Keratinocyte (primary cell): ENCODE results near the gene ANKRD28. TPM values are rescaled to one million over a fixed set of nuclear protein-coding genes. Genes with fewer than 3 reads are reported as not detected.

Experiments used
- DNase-seq: peaks from one replicate; pipeline ENCODE4 v3.0.0-alpha.2; 2011; ENCODE audit warnings: low read depth, missing footprints, low spot score
- FAIRE-seq: peaks from 2 replicates; lab custom pipeline; 2011; peaks lifted over from hg19 to GRCh38; lab: Jason Lieb, UNC
- H2AFZ ChIP-seq: 2 replicates; pipeline ENCODE4 v1.6.0; 2012; ENCODE audit warnings: low read length, control low read depth, inconsistent platforms; ENCODE audit not compliant: control insufficient read depth
- H3K27ac ChIP-seq: 2 replicates; pipeline ENCODE4 v1.5.1; 2011; ENCODE audit warnings: low read length; ENCODE audit not compliant: control insufficient read depth, insufficient read depth
- H3K27me3 ChIP-seq: 3 replicates; pipeline ENCODE4 v1.6.0; 2011; ENCODE audit warnings: low read length; ENCODE audit not compliant: control insufficient read depth, insufficient read depth; ENCODE audit errors: extremely low read depth
- H3K36me3 ChIP-seq, 2 experiments: 2 replicates in 1 of 2; 3 replicates in 1 of 2; pipeline ENCODE4 v1.5.1; 2011; ENCODE audit warnings: low read length in 2 of 2, mild to moderate bottlenecking in 1 of 2; ENCODE audit not compliant: control insufficient read depth in 2 of 2, insufficient read depth in 2 of 2; ENCODE audit errors: extremely low read depth in 1 of 2
- H3K4me1 ChIP-seq: 3 replicates; pipeline ENCODE4 v1.5.1; 2011; ENCODE audit warnings: low read length; ENCODE audit not compliant: control insufficient read depth, insufficient read depth; ENCODE audit errors: extremely low read depth
- H3K4me2 ChIP-seq: 3 replicates; pipeline ENCODE4 v1.6.0; 2011; ENCODE audit warnings: low read depth, low read length; ENCODE audit not compliant: control insufficient read depth, insufficient read depth; ENCODE audit errors: extremely low read depth
- H3K4me3 ChIP-seq, 3 experiments: fragments of 200-600 bp in 1 of 3; sonication (generic) in 1 of 3; 2 replicates in 2 of 3; 3 replicates in 1 of 3; pipeline ENCODE4 v1.5.1; 2011 to 2016; ENCODE audit warnings: low read length in 3 of 3, mild to moderate bottlenecking in 3 of 3, control low read depth in 2 of 3, inconsistent platforms in 1 of 3, low read depth in 1 of 3, mixed read lengths in 1 of 3, mixed run types in 1 of 3, moderate library complexity in 1 of 3; ENCODE audit not compliant: control insufficient read depth in 2 of 3, insufficient read depth in 2 of 3; ENCODE audit errors: extremely low read depth in 1 of 3
- H3K79me2 ChIP-seq: 2 replicates; pipeline ENCODE4 v1.6.0; 2012; ENCODE audit warnings: low read length; ENCODE audit not compliant: control insufficient read depth, insufficient read depth
- H3K9ac ChIP-seq: 3 replicates; pipeline ENCODE4 v1.6.0; 2011; ENCODE audit warnings: low read length; ENCODE audit not compliant: control insufficient read depth, insufficient read depth; ENCODE audit errors: extremely low read depth
- H3K9me1 ChIP-seq: 3 replicates; pipeline ENCODE4 v1.6.0; 2011; ENCODE audit warnings: low read length; ENCODE audit not compliant: control insufficient read depth, insufficient read depth; ENCODE audit errors: extremely low read depth
- H3K9me3 ChIP-seq: 2 replicates; pipeline ENCODE4 v1.5.1; 2012; ENCODE audit warnings: low read depth, low read length; ENCODE audit not compliant: control insufficient read depth
- H4K20me1 ChIP-seq: 3 replicates; pipeline ENCODE4 v1.6.0; 2011; ENCODE audit warnings: low read length; ENCODE audit not compliant: control insufficient read depth, insufficient read depth; ENCODE audit errors: extremely low read depth
- EZH2 ChIP-seq: IDR thresholded peaks from one replicate; pipeline ENCODE4 v1.6.1; 2012; ENCODE audit warnings: inconsistent platforms, mild to moderate bottlenecking, low read length, moderate library complexity
- dilution Hi-C: fragments of 300-500 bp; cut with MboI; formaldehyde crosslinking; loops from one replicate; pipeline ENCODE4 v1.7.0; 2020; ENCODE audit warnings: low sequenced_read_pairs; ENCODE audit not compliant: extremely low pct_ligation_motif_present
- polyA plus RNA-seq, 5 experiments: library from polyadenylated mRNA; depleted of rRNA in 3 of 5; stranded (reverse) in 3 of 5; stranded (forward) in 1 of 5; unstranded in 1 of 5; fragments of >200 nt; gene quantifications; 1 replicate in 1 of 5; 2 replicates in 3 of 5; 3 replicates in 1 of 5; pipeline versions ENCODE4 v1.2.1 to v1.2.3, GENCODE V29; 2011 to 2012; ENCODE audit warnings: missing spikeins in 2 of 5, low read depth in 1 of 5, low replicate concordance in 1 of 5
- TF ChIP-seq, protein P1 (sequence below), 3 experiments: IDR thresholded peaks in 1 of 3; conservative IDR thresholded peaks in 1 of 3; optimal IDR thresholded peaks in 1 of 3; 2 replicates in 2 of 3; 3 replicates in 1 of 3; pipeline versions ENCODE3 to v1.5.1; 2011; ENCODE audit warnings: low read length in 3 of 3, mild to moderate bottlenecking in 3 of 3, moderate library complexity in 2 of 3, control low read depth in 1 of 3, inconsistent platforms in 1 of 3; ENCODE audit not compliant: insufficient read depth in 2 of 3; ENCODE audit errors: extremely low read depth in 1 of 3

The ANKRD28 gene
- polyA plus RNA-seq, 1 donor (not counting 4 experiments of a cell fraction or from before 2014, with no cell fraction given), result 32.7 TPM

- Histone ChIP-seq H3K9me1 (no peaks in the 10 kb centered on the region), H3K36me3 (no peaks in the 10 kb centered on the region), H2AFZ (no peak overlapping the region), H3K9ac (no peak overlapping the region), H3K4me3 (no peak overlapping the region), H3K27me3 (no peaks in the 10 kb centered on the region), H3K79me2 (peaks cover 46% of the 10 kb centered on the region), H4K20me1 (no peaks in the 10 kb centered on the region), H3K9me3 (no peaks in the 10 kb centered on the region), H3K27ac (no peak overlapping the region), H3K4me1 (no peaks in the 10 kb centered on the region), H3K4me2 (no peak overlapping the region)
- TF ChIP-seq, protein P1, sequence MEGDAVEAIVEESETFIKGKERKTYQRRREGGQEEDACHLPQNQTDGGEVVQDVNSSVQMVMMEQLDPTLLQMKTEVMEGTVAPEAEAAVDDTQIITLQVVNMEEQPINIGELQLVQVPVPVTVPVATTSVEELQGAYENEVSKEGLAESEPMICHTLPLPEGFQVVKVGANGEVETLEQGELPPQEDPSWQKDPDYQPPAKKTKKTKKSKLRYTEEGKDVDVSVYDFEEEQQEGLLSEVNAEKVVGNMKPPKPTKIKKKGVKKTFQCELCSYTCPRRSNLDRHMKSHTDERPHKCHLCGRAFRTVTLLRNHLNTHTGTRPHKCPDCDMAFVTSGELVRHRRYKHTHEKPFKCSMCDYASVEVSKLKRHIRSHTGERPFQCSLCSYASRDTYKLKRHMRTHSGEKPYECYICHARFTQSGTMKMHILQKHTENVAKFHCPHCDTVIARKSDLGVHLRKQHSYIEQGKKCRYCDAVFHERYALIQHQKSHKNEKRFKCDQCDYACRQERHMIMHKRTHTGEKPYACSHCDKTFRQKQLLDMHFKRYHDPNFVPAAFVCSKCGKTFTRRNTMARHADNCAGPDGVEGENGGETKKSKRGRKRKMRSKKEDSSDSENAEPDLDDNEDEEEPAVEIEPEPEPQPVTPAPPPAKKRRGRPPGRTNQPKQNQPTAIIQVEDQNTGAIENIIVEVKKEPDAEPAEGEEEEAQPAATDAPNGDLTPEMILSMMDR (optimal IDR thresholded peaks at IDR 0.05 in 1 of 3, IDR thresholded peaks at IDR 0.05 in 1 of 3, conservative IDR thresholded peaks at IDR 0.05 in 1 of 3; ENCODE audit: extremely low read depth in 1 of 3, insufficient read depth in 2 of 3, low read length in 3 of 3), result no peak
- no peak for TF ChIP-seq EZH2
- no peak for DNase-seq
- no peak for FAIRE-seq
- dilution Hi-C loops, result no loop called here
These were observed 34.1 kb upstream of the ANKRD28 start for GRCh38 chr3:15831927-15832326.

DNA sequence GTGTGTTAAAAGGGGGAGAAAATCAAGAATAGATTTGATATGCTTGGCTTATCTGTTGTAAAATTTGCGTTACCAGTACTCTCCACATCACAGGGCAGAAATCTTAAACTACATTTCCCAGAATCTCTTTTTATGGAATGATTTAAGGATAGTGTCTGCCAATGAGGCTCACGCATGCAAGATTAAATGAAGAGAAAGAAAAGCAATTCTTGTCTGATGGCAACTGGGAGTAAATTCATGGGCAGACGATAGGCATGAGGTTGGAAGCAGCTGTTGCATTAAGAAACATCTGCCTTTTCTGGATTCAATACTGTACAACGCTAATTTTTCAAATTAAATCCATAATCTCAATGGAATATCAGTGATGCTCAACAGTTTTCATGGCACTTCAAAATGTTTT lies 27.2 kb upstream of the ANKRD28 start:
- no peaks in the 10 kb centered on the region for H3K27me3 ChIP-seq
- H3K9ac ChIP-seq, result no peak overlapping the region
- peaks cover 2% of the 10 kb centered on the region for H3K9me1 ChIP-seq
- H3K36me3 ChIP-seq, result no peaks in the 10 kb centered on the region
- H3K4me1 ChIP-seq, result no peaks in the 10 kb centered on the region
- no peak overlapping the region for H2AFZ ChIP-seq
- H3K27ac ChIP-seq, result no peak overlapping the region
- dilution Hi-C loops, result no loop called here
- no peak overlapping the region for H3K4me2 ChIP-seq
- FAIRE-seq, result no peak
- DNase-seq, result no peak
- no peak for TF ChIP-seq EZH2
- TF ChIP-seq, protein P1 (optimal IDR thresholded peaks at IDR 0.05 in 1 of 3, IDR thresholded peaks at IDR 0.05 in 1 of 3, conservative IDR thresholded peaks at IDR 0.05 in 1 of 3; ENCODE audit: extremely low read depth in 1 of 3, insufficient read depth in 2 of 3, low read length in 3 of 3), result no peak
- no peaks in the 10 kb centered on the region for H4K20me1 ChIP-seq
- H3K4me3 ChIP-seq, result no peak overlapping the region
- H3K9me3 ChIP-seq, result no peaks in the 10 kb centered on the region
- H3K79me2 ChIP-seq, result peaks cover 44% of the 10 kb centered on the region
